HG02970 (cell line): ENCODE data around the gene KRTAP10-3.

Experiments used
- ATAC-seq: cut with Tn5 transposase; IDR thresholded peaks from one replicate; pipeline ENCODE4 v1.9.1; 2021; ENCODE audit warnings: mild to moderate bottlenecking, moderate library complexity, moderate number of reproducible peaks; ENCODE audit not compliant: unreplicated experiment, low FRiP score

KRTAP10-3 gene

GRCh38 chr21:44509539-44509938 lies 49.1 kb downstream of the KRTAP10-3 start:
- no peak for ATAC-seq

DNA sequence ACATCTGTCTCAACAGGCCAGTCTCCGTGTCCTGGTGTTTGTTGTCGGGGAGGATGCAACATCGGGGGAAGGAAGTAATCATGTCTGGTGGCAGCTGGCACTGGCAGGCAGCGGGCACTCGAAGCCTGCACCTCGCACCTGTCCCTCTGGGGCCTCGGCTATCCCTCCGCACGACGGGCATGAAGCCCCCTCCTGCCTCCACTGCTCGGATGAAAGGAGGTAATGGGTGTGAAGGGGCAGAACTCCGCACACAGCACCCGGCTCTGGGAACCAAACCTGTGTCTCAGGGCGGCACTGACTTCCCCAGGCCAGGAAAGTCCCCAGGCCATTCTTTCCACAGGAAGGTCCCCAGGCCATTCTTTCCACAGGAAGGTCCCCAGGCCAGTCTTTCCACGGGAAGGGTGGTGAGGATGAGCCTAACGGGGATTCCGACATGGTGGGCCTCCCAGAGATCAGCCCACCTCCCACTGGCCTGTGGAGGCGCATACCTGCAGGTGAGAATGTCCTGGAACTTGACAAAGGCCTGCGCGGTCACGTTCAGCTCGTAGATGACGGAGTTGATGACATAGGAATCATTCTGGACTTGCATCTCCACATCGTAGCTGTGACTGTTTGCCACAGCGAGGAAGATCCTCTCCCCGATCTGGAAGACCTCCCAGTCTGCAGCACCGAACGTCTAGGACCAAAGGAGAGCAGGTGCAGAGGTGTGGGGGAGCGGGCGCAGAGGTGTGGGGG lies 49.7 kb downstream of the KRTAP10-3 start:
- ATAC-seq: no peak

- ATAC-seq: no peak
Observed at GRCh38 chr21:44508426-44508710, 50.2 kb downstream of the KRTAP10-3 start.
